ENCODE results near the gene TEX30.

GRCh38 chr13:102798581-102799425 is 25.2 kb upstream of the TEX30 start, which contains the start of the genes BIVM and POGLUT2:
- TF ChIP-seq CTCF (IDR thresholded peaks at IDR 0.05), result no peak
- no peak for TF ChIP-seq POLR2AphosphoS2 (conservative IDR thresholded peaks at IDR 0.05; ENCODE audit: low read length)
- TF ChIP-seq PBX3 (IDR thresholded peaks at IDR 0.05), result no peak
- TF ChIP-seq CHD2 (IDR thresholded peaks at IDR 0.05; ENCODE audit: low read length, partially characterized antibody), result no peak
- TF ChIP-seq HOXA7 (CRISPR knock-in tag; IDR thresholded peaks at IDR 0.05), result no peak
- TF ChIP-seq NR3C1 (IDR thresholded peaks at IDR 0.05), result no peak
- no peak; a peak in 1 of 5 replicates for TF ChIP-seq JUN (IDR thresholded peaks at IDR 0.05)

All from A549 (cell line).